GM23338 (cell line): Measurements from ENCODE around the gene GBX1. TPM values are rescaled to one million over a fixed set of nuclear protein-coding genes. Genes with fewer than 3 reads are reported as not detected.

Experiments
- ATAC-seq: fragments of 200-7000 bp; cut with Tn5 transposase; 3 replicates; pipeline ENCODE4 v1.9.1; 2020
- DNase-seq: peaks from one replicate; pipeline ENCODE4 v3.0.0-alpha.2; 2015; ENCODE audit warnings: low spot score
- H2AFZ ChIP-seq: fragments of 200-600 bp; sonication (generic); 2 replicates; pipeline ENCODE4 v1.8.0; 2016; ENCODE audit warnings: antibody characterized with exemption, mild to moderate bottlenecking, moderate library complexity
- H3F3A ChIP-seq: fragments of 200-600 bp; sonication (generic); replicated peaks from 2 replicates; pipeline ENCODE4 v1.8.0; 2017; ENCODE audit warnings: antibody characterized with exemption, mixed run types, low read depth
- H3K27ac ChIP-seq: fragments of 200-600 bp; sonication (generic); 2 replicates; pipeline ENCODE4 v1.6.1; 2016; ENCODE audit warnings: low read depth
- H3K27me3 ChIP-seq: fragments of 200-600 bp; sonication (generic); 2 replicates; pipeline ENCODE4 v1.8.0; 2016; ENCODE audit warnings: mild to moderate bottlenecking, mixed run types, moderate library complexity; ENCODE audit not compliant: insufficient read depth
- H3K36me3 ChIP-seq: fragments of 200-600 bp; sonication (generic); 2 replicates; pipeline ENCODE4 v1.8.0; 2016; ENCODE audit warnings: mild to moderate bottlenecking; ENCODE audit not compliant: insufficient read depth
- H3K4me1 ChIP-seq: fragments of 200-600 bp; sonication (generic); 2 replicates; pipeline ENCODE4 v1.8.0; 2016; ENCODE audit warnings: mild to moderate bottlenecking, moderate library complexity; ENCODE audit not compliant: insufficient read depth
- H3K4me2 ChIP-seq: fragments of 200-600 bp; sonication (generic); 2 replicates; pipeline ENCODE4 v1.7.1; 2017; ENCODE audit warnings: mixed run types
- H3K4me3 ChIP-seq: fragments of 200-600 bp; sonication (generic); 2 replicates; pipeline ENCODE4 v1.6.1; 2016; ENCODE audit warnings: mixed run types
- H3K79me2 ChIP-seq: fragments of 200-600 bp; sonication (generic); replicated peaks from 2 replicates; pipeline ENCODE4 v1.8.0; 2017; ENCODE audit warnings: mild to moderate bottlenecking; ENCODE audit not compliant: insufficient read depth
- H3K9me2 ChIP-seq: fragments of 200-600 bp; sonication (generic); 2 replicates; pipeline ENCODE4 v1.8.0; 2017; ENCODE audit not compliant: insufficient read depth
- H4K20me1 ChIP-seq: fragments of 200-600 bp; sonication (generic); replicated peaks from 2 replicates; pipeline ENCODE4 v1.8.0; 2017; ENCODE audit warnings: mild to moderate bottlenecking; ENCODE audit not compliant: insufficient read depth
- H3K27ac Mint-ChIP-seq: 2 replicates; pipeline ENCODE4 v1.8.0; 2020; ENCODE audit warnings: inconsistent platforms, mild to moderate bottlenecking, moderate library complexity, mixed read lengths
- H3K27me3 Mint-ChIP-seq: 3 replicates; pipeline ENCODE4 v1.8.0; 2022; ENCODE audit warnings: low read depth, mild to moderate bottlenecking, moderate library complexity, mixed read lengths, inconsistent platforms; ENCODE audit not compliant: insufficient read depth, poor library complexity
- H3K36me3 Mint-ChIP-seq: 3 replicates; pipeline ENCODE4 v1.8.0; 2021; ENCODE audit warnings: low read depth, mild to moderate bottlenecking, inconsistent platforms, moderate library complexity, mixed read lengths
- H3K4me1 Mint-ChIP-seq: 3 replicates; pipeline ENCODE4 v1.8.0; 2020; ENCODE audit warnings: mild to moderate bottlenecking, inconsistent platforms, mixed read lengths
- H3K4me3 Mint-ChIP-seq: 3 replicates; pipeline ENCODE4 v1.8.0; 2021; ENCODE audit warnings: moderate library complexity, mild to moderate bottlenecking, inconsistent platforms, mixed read lengths
- H3K9me3 Mint-ChIP-seq: 3 replicates; pipeline ENCODE4 v1.8.0; 2020; ENCODE audit warnings: moderate library complexity, mild to moderate bottlenecking, inconsistent platforms, mixed read lengths
- CTCF ChIP-seq, 2 experiments: fragments of 200-600 bp in 1 of 2; sonication (generic) in 1 of 2; conservative IDR thresholded peaks; 2 replicates each; pipeline versions ENCODE4 v1.5.1 to v1.6.1; 2016 to 2017; ENCODE audit warnings: antibody characterized with exemption in 2 of 2, low read depth in 2 of 2, mild to moderate bottlenecking in 2 of 2, moderate library complexity in 1 of 2
- ETS1 ChIP-seq: IDR thresholded peaks from 2 replicates; pipeline ENCODE4 v1.6.1; 2016; ENCODE audit warnings: antibody characterized with exemption
- EZH2 ChIP-seq: fragments of 200-600 bp; sonication (generic); IDR thresholded peaks from one replicate; pipeline ENCODE4 v1.8.0; 2017; ENCODE audit warnings: antibody characterized with exemption, mild to moderate bottlenecking, low read depth; ENCODE audit not compliant: unreplicated experiment
- EZH2phosphoT487 ChIP-seq: fragments of 200-600 bp; sonication (generic); IDR thresholded peaks from one replicate; pipeline ENCODE4 v1.8.1; 2018; ENCODE audit warnings: antibody characterized with exemption; ENCODE audit not compliant: unreplicated experiment
- JUNB ChIP-seq: IDR thresholded peaks from one replicate; pipeline ENCODE4 v1.6.1; 2016; ENCODE audit warnings: antibody characterized with exemption; ENCODE audit not compliant: unreplicated experiment
- POLR2AphosphoS5 ChIP-seq: IDR thresholded peaks from 2 replicates; pipeline ENCODE4 v1.6.1; 2016; ENCODE audit warnings: antibody characterized with exemption, low read depth
- REST ChIP-seq: IDR thresholded peaks from one replicate; pipeline ENCODE4 v1.6.1; 2018; ENCODE audit warnings: antibody characterized with exemption; ENCODE audit not compliant: unreplicated experiment
- STAT1 ChIP-seq: IDR thresholded peaks from one replicate; pipeline ENCODE4 v1.6.1; 2016; ENCODE audit warnings: antibody characterized with exemption; ENCODE audit not compliant: unreplicated experiment
- ZNF114 ChIP-seq: fragments of 250-450 bp; sonication (Bioruptor Pico); IDR thresholded peaks from 2 replicates; pipeline ENCODE4 v1.5.0; 2020; ENCODE audit warnings: mild to moderate bottlenecking, moderate library complexity
- ZNF331 ChIP-seq: fragments of 250-450 bp; sonication (Bioruptor Pico); IDR thresholded peaks from 2 replicates; pipeline ENCODE4 v1.5.0; 2020; ENCODE audit warnings: low read depth, mild to moderate bottlenecking, moderate library complexity
- ZNF462 ChIP-seq: fragments of 250-450 bp; sonication (Bioruptor Pico); IDR thresholded peaks from 2 replicates; pipeline ENCODE4 v1.5.0; 2020; ENCODE audit warnings: mild to moderate bottlenecking, moderate library complexity
- polyA plus RNA-seq: library from polyadenylated mRNA; unstranded; fragments of >200 nt; fragmentation: Nextera tagmentation; extraction: Ambion mirVana; gene quantifications from 2 replicates; pipeline ENCODE4 v1.2.1, GENCODE V29; 2016
- total RNA-seq: library from RNA; depleted of rRNA; stranded (reverse); fragments of >200 nt; shearing (Covaris generic); gene quantifications from 2 replicates; pipeline ENCODE4 v1.2.3, GENCODE V29; 2014

The GBX1 gene
- total and polyA plus RNA-seq, 2 experiments from 2014 or later = 0.24 TPM; not detected in 1

- Histone ChIP-seq H3K27ac (no peak overlapping the region), H3K4me1 (peaks cover 19% of the 10 kb centered on the region), H3K9me2 (no peaks in the 10 kb centered on the region), H3K27me3 (peaks cover 23% of the 10 kb centered on the region), H2AFZ (no peak overlapping the region), H3K4me3 (no peak overlapping the region), H3K79me2 (no peaks in the 10 kb centered on the region), H3K36me3 (no peaks in the 10 kb centered on the region; the same call in 1 of the 2 replicates), H4K20me1 (peaks cover 32% of the 10 kb centered on the region), H3F3A (peaks cover 10% of the 10 kb centered on the region), H3K4me2 (no peak overlapping the region)
- ATAC-seq (no peak), DNase-seq (no peak)
- Mint-ChIP-seq H3K36me3 (peaks cover 28% of the 10 kb centered on the region), H3K9me3 (no peaks in the 10 kb centered on the region), H3K27me3 (peaks cover 19% of the 10 kb centered on the region), H3K4me1 (peaks cover 21% of the 10 kb centered on the region), H3K4me3 (no peak overlapping the region; the same call in 2 of the 3 replicates), H3K27ac (no peak overlapping the region)
- TF ChIP-seq STAT1 = no peak
- no peak for TF ChIP-seq JUNB
- no peak for TF ChIP-seq EZH2phosphoT487
- no peak for TF ChIP-seq CTCF (conservative IDR thresholded peaks at IDR 0.05; ENCODE audit: low read depth in 2 of 2)
- TF ChIP-seq REST = no peak
- no peak for TF ChIP-seq EZH2
- no peak for TF ChIP-seq POLR2AphosphoS5
- no peak for TF ChIP-seq ZNF331 (CRISPR knock-in tag)
- no peak for TF ChIP-seq ZNF114 (CRISPR knock-in tag)
- no peak for TF ChIP-seq ZNF462
- no peak for TF ChIP-seq ETS1
These were observed 49.1 kb downstream of the GBX1 start for GRCh38 chr7:151118108-151119054.
